AG04450 (cell line): Measurements from ENCODE around the gene MALT1. TPM values are rescaled to one million over a fixed set of nuclear protein-coding genes. Genes with fewer than 3 reads are reported as not detected.

ENCODE experiments used
- CTCF ChIA-PET: fragments of 300-600, 350-600 bp; formaldehyde crosslinking; extraction: SDS; loops from one replicate; lab custom pipeline; 2022; ENCODE audit warnings: antibody characterized with exemption, inconsistent platforms; lab: Charles Lee
- POLR2A ChIA-PET: fragments of 350-600 bp; formaldehyde crosslinking; extraction: SDS; loops from one replicate; lab custom pipeline; 2021; ENCODE audit warnings: antibody characterized with exemption, inconsistent platforms; lab: Yijun Ruan, JAX
- DNase-seq: peaks from one replicate; pipeline ENCODE4 v3.0.0-alpha.2; 2011; ENCODE audit warnings: low read depth, low spot score
- H3K27ac ChIP-seq: one replicate; pipeline ENCODE4 v1.5.1; 2012; ENCODE audit warnings: low read depth, low read length, control low read depth
- H3K27me3 ChIP-seq: one replicate; pipeline ENCODE4 v1.6.0; 2012; ENCODE audit warnings: low read length; ENCODE audit not compliant: control insufficient read depth, insufficient read depth
- H3K4me3 ChIP-seq: 2 replicates; pipeline ENCODE4 v1.5.1; 2011; ENCODE audit warnings: mild to moderate bottlenecking, low read depth, low read length, control low read depth
- H3K9me3 ChIP-seq: 2 replicates; pipeline ENCODE4 v1.5.1; 2012; ENCODE audit warnings: low read length; ENCODE audit not compliant: control insufficient read depth, insufficient read depth
- polyA plus RNA-seq: library from polyadenylated mRNA; depleted of rRNA; stranded (reverse); fragments of >200 nt; gene quantifications from 2 replicates; pipeline ENCODE4 v1.2.3, GENCODE V29; 2011
- TF ChIP-seq, protein P1 (sequence below): IDR thresholded peaks from 2 replicates; pipeline ENCODE4 v1.5.1; 2011; ENCODE audit warnings: low read depth, low read length, control low read depth, inconsistent platforms

The MALT1 gene
- polyA plus RNA-seq, 1 experiment: 24.3 TPM

DNA sequence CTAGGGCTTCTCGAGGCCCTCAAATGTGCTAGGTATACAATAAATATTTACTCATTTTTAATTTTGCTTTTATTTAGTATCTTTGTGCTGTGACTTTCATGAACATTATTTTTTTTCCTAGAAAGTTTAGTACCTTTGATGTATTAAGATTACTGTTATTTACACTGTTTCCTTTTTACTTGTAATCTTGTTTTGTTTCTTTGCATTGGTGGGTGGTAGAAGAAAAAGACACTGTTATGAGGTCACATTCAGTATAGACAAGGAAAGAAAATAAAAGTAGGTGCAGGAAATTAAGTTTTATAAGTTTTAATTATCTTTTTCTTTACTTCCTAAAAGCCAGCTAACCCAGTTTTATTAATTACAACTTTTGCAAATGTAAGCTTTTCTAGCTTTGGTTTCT is 23.0 kb downstream of the MALT1 start:
- ChIA-PET CTCF (no interaction called here), POLR2A (no interaction called here)
- Histone ChIP-seq H3K27me3 (no peaks in the 10 kb centered on the region), H3K9me3 (no peaks in the 10 kb centered on the region; the same call in 1 of the 2 replicates), H3K27ac (no peak overlapping the region), H3K4me3 (no peak overlapping the region)
- TF ChIP-seq, protein P1, sequence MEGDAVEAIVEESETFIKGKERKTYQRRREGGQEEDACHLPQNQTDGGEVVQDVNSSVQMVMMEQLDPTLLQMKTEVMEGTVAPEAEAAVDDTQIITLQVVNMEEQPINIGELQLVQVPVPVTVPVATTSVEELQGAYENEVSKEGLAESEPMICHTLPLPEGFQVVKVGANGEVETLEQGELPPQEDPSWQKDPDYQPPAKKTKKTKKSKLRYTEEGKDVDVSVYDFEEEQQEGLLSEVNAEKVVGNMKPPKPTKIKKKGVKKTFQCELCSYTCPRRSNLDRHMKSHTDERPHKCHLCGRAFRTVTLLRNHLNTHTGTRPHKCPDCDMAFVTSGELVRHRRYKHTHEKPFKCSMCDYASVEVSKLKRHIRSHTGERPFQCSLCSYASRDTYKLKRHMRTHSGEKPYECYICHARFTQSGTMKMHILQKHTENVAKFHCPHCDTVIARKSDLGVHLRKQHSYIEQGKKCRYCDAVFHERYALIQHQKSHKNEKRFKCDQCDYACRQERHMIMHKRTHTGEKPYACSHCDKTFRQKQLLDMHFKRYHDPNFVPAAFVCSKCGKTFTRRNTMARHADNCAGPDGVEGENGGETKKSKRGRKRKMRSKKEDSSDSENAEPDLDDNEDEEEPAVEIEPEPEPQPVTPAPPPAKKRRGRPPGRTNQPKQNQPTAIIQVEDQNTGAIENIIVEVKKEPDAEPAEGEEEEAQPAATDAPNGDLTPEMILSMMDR: no peak
- DNase-seq: no peak

DNA sequence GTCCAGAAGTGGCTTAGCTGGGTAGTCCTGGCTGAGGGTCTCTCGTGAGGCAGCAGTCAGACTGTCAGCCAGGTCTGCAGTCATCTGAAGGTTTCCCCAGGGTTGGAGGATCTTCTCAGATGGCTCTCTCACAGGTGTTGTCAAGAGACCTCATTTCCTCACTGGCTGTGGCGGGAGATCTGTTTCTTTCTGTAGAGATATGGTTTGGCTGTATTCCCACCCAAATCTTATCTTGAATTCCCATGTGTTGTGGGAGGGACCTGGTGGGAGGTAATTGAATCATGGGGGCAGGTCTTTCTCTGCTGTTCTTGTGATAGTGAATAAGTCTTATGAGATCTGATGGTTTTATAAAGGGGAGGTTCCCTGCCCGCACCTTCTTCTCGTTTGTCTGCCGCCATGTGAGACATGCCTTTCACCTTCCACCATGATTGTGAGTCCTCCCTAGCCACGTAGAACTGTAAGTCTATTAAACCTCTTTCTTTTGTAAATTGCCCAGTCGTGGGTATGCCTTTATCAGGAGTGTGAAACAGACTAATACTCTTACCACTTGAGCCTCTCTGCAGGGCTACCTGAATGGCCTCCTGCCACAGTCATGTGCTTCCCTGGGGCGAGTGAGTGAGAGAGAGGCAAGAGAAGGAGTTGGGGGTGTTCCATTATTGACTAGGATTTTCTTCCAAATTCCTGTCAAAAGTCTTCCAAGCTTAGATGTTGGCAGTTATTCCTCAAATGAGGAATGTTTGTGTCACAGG is 23.6 kb downstream of the MALT1 start:
- Histone ChIP-seq H3K27me3 (no peaks in the 10 kb centered on the region), H3K9me3 (no peaks in the 10 kb centered on the region; the same call in 1 of the 2 replicates), H3K27ac (no peak overlapping the region), H3K4me3 (no peak overlapping the region)
- ChIA-PET POLR2A (no interaction called here), CTCF (no interaction called here)
- DNase-seq: no peak
- TF ChIP-seq, protein P1: no peak

DNA sequence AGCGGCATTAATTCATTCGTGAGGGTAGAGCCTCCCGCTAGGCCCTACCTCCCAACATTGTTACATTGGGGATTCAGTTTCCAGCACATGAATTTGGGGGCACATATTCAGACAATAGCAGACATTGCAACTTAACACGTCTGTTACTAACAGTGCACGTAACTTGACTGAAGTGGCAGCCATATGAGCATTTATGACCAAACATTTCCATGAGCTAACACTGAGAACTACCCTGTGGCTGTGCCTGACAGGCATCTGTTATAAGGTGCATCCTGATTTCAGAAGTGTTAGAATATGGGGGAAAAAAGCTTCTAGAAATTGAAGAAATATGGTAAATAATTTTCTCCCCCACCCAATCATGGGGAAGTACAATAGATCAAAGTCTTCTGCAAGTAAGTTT is 24.5 kb downstream of the MALT1 start:
- DNase-seq: no peak
- H3K27ac ChIP-seq: no peak overlapping the region
- H3K27me3 ChIP-seq: no peaks in the 10 kb centered on the region
- H3K9me3 ChIP-seq: no peaks in the 10 kb centered on the region
- TF ChIP-seq, protein P1: no peak
- ChIA-PET CTCF (no interaction called here), POLR2A (no interaction called here)
- H3K4me3 ChIP-seq: no peak overlapping the region

- Histone ChIP-seq H3K27me3 (no peaks in the 10 kb centered on the region), H3K27ac (no peak overlapping the region), H3K9me3 (no peaks in the 10 kb centered on the region), H3K4me3 (no peak overlapping the region)
- no peak for DNase-seq
- POLR2A ChIA-PET: no interaction called here
- TF ChIP-seq, protein P1: no peak
- CTCF ChIA-PET: interaction anchor here (0.7 kb wide), 1 partner anchor 23 kb away, joined by 3 read pairs; no protein-coding TSS in a partner anchor
These were observed 25.9 kb downstream of the MALT1 start for GRCh38 chr18:58697146-58697545.

- Histone ChIP-seq H3K27ac (no peak overlapping the region), H3K9me3 (no peaks in the 10 kb centered on the region), H3K4me3 (no peak overlapping the region), H3K27me3 (no peaks in the 10 kb centered on the region)
- POLR2A ChIA-PET: no interaction called here
- CTCF ChIA-PET: interaction anchor here (1.5 kb wide), 1 partner anchor 170 kb away, joined by 3 read pairs; no protein-coding TSS in a partner anchor
- TF ChIP-seq, protein P1: no peak
- DNase-seq: no peak
These were observed 27.5 kb downstream of the MALT1 start for GRCh38 chr18:58698701-58699193.
